Measurements from ENCODE around the gene DERA.
"Not testable (repeated sequence)": the region's sequence is repeated elsewhere in the genome, so short reads cannot be mapped to it uniquely, and the experiment has no call there.

The DERA gene

GRCh38 chr12:15910468-15910863 lies 666 bp upstream of the DERA start:
- DNase-seq, result no peak

DNA sequence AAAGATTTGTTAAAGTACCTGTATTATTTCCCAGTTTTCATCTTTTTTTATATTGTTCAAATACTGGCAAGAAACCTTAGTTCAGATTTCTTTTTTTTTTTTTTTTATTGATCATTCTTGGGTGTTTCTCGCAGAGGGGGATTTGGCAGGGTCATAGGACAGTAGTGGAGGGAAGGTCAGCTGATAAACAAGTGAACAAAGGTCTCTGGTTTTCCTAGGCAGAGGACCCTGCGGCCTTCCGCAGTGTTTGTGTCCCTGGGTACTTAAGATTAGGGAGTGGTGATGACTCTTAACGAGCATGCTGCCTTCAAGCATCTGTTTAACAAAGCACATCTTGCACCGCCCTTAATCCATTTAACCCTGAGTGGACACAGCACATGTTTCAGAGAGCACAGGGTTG lies 799 bp downstream of the DERA start:
- DNase-seq, result not testable (repeated sequence)

DNA sequence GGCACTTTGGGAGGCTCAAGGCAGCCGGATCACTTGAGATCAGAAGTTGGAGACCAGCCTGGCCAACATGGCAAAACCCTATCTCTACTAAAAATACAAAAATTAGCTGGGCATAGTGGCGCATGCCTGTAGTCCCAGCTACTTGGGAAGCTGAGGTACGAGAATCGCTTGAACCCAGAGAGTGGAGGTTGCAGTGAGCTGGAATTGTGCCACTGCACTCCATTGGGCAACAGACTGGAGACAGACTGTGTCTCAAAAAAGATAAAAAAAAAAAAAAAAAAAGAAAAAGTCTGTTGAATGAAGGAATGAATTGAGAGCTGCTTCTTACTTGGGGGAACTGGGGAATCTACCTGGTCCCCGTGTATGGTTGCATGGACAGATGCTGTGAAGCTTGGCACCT lies 3.0 kb downstream of the DERA start:
- DNase-seq, result not testable (repeated sequence)

DNA sequence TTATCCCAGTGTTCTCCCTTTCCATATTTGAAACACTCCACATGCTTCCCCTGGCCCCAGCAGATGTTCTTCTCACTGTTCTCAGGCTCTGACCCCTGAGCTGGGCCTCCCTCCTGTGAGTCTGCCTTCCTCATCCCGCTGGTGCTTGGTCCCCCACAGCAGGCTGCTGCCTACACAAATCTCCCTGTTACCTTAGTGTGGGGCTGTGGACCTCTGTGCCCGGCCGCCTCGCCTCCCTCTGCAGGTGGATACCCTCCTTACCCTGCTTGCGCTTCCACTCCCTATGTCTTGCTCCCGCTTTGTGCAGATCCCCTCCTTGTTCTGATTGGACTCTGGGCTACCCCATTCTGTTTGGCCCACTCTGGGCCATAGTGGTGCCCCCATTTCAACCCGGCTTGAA lies 6.9 kb downstream of the DERA start:
- no peak for DNase-seq

- DNase-seq, result no peak
Measured at GRCh38 chr12:15919418-15919817, 8.3 kb downstream of the DERA start.

- DNase-seq, result no peak
Measured at GRCh38 chr12:15924956-15925355, 13.8 kb downstream of the DERA start.

- DNase-seq, result no peak
Measured at GRCh38 chr12:15928346-15928745, 17.2 kb downstream of the DERA start.

DNA sequence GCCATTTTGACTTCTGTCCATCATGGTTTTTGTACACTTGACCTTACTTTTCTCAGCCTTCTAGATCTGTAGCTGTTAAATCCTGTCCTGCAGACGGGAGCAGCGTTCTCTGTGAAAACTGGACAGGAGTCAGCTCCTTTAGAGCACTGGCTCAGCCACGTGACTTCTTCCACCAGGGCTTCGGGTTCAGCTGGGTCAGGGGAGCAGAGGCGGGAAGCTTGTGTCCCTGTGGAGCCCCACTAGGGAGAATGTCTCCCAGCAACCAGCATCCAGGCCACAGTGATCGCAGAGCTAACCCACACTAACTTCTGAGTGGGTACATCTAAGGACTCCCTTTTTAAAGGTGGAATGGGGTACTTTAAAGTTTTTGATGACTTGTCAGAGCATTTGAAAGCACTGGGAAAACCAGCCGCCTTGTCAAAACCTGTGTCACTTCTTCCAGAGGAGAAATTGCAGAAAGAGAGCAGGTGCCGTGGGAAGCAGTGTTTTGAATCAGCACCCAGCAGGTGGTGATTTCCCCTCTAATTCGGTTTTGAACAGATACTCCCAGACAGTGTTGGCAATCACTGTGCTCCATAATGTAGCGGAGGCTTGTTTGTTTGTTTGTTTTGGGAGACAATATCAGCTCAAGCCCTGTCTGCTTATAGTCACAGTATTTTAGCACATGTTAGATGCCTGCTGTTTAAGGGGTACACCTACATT lies 17.9 kb downstream of the DERA start:
- no peak for DNase-seq

DNA sequence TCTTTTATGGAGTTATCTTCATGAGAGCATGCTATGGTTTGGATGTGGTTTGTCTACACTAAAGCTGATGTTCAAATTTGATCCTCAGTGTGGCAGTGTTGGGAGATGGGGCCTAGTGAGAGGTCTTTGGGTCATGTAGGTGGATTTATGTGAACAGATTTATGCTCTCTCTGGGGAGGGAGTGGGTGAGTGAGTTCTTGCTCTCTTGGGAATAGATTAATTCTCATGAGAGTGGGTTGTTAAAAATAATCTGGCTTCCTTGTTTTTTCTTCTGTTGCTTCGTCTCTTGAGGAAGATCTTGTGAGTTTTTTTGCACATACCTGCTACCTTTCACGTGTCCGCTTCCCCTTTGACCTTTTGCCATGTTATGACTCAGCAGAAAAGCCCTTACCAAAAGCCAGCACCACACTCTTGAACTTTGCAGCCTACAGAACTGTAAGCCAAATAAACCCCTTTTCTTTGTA lies 20.5 kb downstream of the DERA start:
- no peak for DNase-seq

DNA sequence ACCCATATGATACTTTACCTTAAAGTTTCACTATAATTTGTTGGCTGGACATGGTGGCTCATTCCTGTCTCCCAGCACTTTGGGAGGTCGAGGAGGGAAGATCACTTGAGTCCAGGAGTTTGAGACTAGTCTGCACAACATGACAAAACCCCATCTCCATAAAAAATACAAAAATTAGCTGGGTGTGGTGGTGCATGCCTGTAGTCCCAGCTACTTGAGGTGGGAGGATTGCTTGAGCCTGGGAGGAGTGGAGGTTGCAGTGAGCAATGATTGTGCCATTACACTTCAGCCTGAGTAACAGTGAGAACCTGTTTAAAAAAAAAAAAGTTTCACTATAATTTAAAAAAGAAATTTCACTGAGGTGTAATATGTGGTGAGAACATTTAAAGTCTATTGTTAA lies 21.2 kb downstream of the DERA start:
- DNase-seq, result no peak

DNA sequence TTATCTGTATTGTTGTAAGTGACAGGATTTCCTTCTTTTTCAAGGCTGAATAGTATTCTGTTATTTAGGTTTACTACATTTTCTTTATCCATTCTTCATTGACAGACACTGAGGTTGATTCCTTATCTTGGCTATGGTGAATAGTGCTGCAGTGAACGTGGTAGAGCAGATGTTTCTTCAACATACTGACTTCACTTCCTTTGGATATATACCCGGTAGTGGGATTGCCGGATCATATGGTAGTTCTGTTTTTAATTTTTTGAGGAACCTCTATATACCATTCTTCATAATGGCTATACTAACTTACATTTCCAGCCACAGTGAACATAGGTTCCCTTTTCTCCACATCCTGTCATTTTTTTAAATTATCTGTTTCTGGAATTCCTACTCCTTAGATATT lies 21.8 kb downstream of the DERA start:
- DNase-seq, result no peak

GRCh38 chr12:15933751-15934150 lies 22.6 kb downstream of the DERA start:
- no peak for DNase-seq

- DNase-seq, result no peak
Measured at GRCh38 chr12:15936751-15937150, 25.6 kb downstream of the DERA start.

DNA sequence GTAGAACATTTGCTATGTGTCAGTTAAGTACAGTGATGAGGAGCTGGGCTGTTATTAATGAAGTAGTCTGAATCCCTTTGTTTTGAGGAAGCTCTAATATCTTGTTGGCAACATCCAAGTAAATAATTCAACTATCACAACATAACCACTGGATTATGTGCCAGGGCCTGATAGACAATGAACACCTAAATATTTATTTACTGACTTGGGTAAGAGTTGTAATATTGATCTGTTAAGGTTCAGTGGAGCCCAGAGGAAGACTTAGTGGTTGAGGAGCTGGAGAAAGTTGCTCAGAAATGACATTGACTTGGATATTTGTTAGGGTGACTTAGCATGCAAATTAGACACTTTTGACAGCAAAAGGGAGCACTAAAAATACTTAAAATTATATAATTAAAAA lies 26.8 kb downstream of the DERA start:
- no peak for DNase-seq

DNA sequence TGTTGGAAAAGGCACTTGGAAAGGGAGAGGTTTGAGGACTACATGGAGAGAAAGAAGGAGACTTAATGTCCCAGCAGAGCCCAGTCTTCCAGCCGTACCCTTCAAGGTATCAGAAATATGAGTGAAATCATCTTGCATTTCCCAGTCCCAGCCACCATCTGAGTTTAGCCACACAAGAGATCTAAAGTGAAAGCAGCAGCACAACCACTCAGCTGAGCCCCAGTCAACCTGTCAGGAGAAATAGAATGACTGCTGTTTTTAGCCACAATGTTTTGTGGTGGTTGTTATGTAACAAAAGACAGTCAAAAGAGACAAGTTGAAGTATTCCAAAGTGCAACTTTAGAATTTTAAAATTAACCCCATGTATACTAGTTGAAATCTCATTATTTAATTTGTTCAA lies 28.0 kb downstream of the DERA start:
- DNase-seq, result no peak

- no peak for DNase-seq
Measured at GRCh38 chr12:15942475-15942874, 31.3 kb downstream of the DERA start.

DNA sequence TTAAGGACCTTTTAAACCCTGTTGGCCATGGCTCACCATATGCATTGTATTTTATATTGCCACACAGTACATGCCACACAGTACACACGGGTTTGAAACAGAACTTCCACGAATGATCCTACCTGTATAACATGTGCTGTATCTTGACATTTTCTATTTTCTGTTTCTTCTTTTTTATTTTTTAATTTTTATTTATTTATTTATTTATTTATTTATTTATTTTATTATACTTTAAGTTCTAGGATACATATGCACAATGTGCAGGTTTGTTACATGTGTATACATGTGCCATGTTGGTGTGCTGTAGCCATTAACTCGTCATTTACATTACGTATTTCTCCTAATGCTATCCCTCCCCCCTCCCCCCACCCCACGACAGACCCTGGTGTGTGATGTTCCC lies 32.4 kb downstream of the DERA start:
- not testable (repeated sequence) for DNase-seq

DNA sequence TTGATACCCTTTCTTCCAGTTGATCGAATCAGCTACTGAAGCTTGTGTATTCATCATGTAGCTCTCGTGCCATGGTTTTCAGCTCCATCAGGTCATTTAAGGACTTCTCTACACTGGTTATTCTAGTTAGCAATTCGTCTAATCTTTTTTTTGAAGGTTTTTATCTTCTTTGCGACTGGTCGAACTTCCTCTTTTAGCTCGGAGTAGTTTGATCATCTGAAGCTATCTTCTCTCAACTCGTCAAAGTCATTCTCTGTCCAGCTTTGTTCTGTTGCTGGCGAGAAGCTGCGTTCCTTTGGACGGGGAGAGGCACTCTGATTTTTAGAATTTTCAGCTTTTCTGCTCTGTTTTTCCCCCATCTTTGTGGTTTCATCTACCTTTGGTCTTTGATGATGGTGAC lies 37.3 kb downstream of the DERA start:
- DNase-seq, result not testable (repeated sequence)

- no peak for DNase-seq
Measured at GRCh38 chr12:15955281-15955680, 44.1 kb downstream of the DERA start.

DNA sequence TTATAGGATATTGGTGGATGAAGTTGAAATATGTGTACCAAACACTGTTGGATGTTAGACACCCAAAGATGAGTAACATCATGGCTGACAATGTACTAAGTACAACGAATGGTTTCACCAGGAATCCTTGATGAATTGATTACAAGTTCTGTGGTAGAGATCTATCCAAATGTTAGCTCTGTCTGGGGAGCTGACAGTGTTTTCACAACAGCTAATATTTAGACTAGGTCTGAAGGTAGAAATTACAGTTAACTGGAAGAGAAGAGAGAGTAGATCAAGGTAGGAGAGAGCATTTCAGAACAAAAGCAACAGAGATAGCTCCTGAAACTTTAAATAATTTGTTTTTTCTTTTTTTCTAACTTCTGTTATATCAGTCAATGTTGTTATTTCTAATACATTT lies 44.9 kb downstream of the DERA start:
- no peak for DNase-seq

- DNase-seq, result no peak
Measured at GRCh38 chr12:15956413-15957185, 45.5 kb downstream of the DERA start.

DNA sequence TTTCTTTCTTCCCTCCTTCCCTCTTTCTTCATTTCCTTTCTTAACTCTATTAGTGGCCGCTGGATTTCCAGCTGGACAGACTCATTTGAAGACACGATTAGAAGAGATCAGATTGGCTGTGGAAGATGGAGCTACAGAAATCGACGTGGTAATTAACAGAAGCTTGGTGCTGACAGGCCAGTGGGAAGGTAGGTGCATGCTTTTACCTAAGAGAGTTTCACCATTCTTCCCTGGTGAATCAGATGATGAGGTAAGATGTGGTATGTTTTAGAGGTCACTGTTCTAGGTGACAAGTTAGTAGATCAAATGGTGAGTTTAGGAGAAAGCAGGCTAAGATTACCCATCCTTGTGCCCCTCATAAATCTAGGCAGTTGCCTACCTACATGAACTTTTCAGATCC lies 51.6 kb downstream of the DERA start:
- DNase-seq, result no peak

DNA sequence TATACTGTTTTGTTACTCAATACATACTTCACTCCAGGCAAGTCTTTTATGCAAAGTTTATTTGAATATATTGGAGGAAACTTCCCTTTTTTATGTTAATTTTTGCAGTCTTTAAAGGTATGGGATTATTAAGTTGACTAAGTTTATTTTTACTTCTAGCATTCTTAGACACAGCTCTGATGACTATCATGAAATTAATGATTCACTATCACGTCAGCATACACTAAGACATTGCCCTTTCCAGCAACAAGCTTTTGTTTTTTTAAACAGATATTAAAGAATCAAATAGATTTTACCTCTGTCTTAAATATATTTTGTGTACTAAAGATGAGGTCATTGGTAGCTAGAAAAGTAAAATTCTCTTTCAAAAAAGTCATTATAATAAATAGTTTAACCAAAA lies 52.1 kb downstream of the DERA start:
- no peak for DNase-seq

GRCh38 chr12:15966426-15966825 lies 55.3 kb downstream of the DERA start:
- DNase-seq, result no peak

GRCh38 chr12:15967053-15967452 lies 55.9 kb downstream of the DERA start:
- not testable (repeated sequence) for DNase-seq

Data from CD4-positive, alpha-beta T cell treated with Interleukin-12 subunit alpha and Interleukin-12 subunit beta, for 1 hour (primary cell).